ENCODE results near the gene SDC3.

SDC3 gene

GRCh38 chr1:30840904-30841598 is 67.5 kb downstream of the SDC3 start:
- in situ Hi-C loops (cut with MboI; ENCODE audit: low pct_unique_long_range_greater_than_20kb, low sequenced_read_pairs) = no loop called here
- DNase-seq = peak; percentile 55

GRCh38 chr1:30839827-30840359 is 68.7 kb downstream of the SDC3 start:
- no peak for DNase-seq
- in situ Hi-C loops (cut with MboI; ENCODE audit: low pct_unique_long_range_greater_than_20kb, low sequenced_read_pairs) = no loop called here

- in situ Hi-C loops (cut with MboI; ENCODE audit: low pct_unique_long_range_greater_than_20kb, low sequenced_read_pairs) = no loop called here
Measured at GRCh38 chr1:30838996-30839395, 69.6 kb downstream of the SDC3 start.

GRCh38 chr1:30837653-30838052 is 70.9 kb downstream of the SDC3 start:
- in situ Hi-C loops (cut with MboI; ENCODE audit: low pct_unique_long_range_greater_than_20kb, low sequenced_read_pairs) = no loop called here
- no peak for DNase-seq

More at GRCh38 chr1:30838996-30839395, 69.6 kb downstream of the SDC3 start:
- no peak for DNase-seq

GRCh38 chr1:30834253-30834652 is 74.3 kb downstream of the SDC3 start:
- in situ Hi-C loops (cut with MboI; ENCODE audit: low pct_unique_long_range_greater_than_20kb, low sequenced_read_pairs) = no loop called here
- DNase-seq = no peak

- in situ Hi-C loops (cut with MboI; ENCODE audit: low pct_unique_long_range_greater_than_20kb, low sequenced_read_pairs) = no loop called here
Measured at GRCh38 chr1:30830537-30830936, 78.0 kb downstream of the SDC3 start.

GRCh38 chr1:30829889-30830288 is 78.7 kb downstream of the SDC3 start:
- no peak for DNase-seq
- in situ Hi-C loops (cut with MboI; ENCODE audit: low pct_unique_long_range_greater_than_20kb, low sequenced_read_pairs) = no loop called here

More at GRCh38 chr1:30830537-30830936, 78.0 kb downstream of the SDC3 start:
- DNase-seq = no peak

GRCh38 chr1:30824736-30825429 is 83.7 kb downstream of the SDC3 start:
- DNase-seq = no peak
- in situ Hi-C loops (cut with MboI; ENCODE audit: low pct_unique_long_range_greater_than_20kb, low sequenced_read_pairs) = no loop called here

- DNase-seq = peak; percentile 94
- in situ Hi-C loops (cut with MboI; ENCODE audit: low pct_unique_long_range_greater_than_20kb, low sequenced_read_pairs) = no loop called here
Measured at GRCh38 chr1:30823969-30824735, 84.4 kb downstream of the SDC3 start.

- DNase-seq = no peak
- in situ Hi-C loops (cut with MboI; ENCODE audit: low pct_unique_long_range_greater_than_20kb, low sequenced_read_pairs) = no loop called here
Measured at GRCh38 chr1:30823627-30823968, 85.0 kb downstream of the SDC3 start.

- DNase-seq = peak; percentile 18
- in situ Hi-C loops (cut with MboI; ENCODE audit: low pct_unique_long_range_greater_than_20kb, low sequenced_read_pairs) = no loop called here
Measured at GRCh38 chr1:30822966-30823581, 85.5 kb downstream of the SDC3 start.

- no peak for DNase-seq
- in situ Hi-C loops (cut with MboI; ENCODE audit: low pct_unique_long_range_greater_than_20kb, low sequenced_read_pairs) = no loop called here
Measured at GRCh38 chr1:30822006-30822405, 86.6 kb downstream of the SDC3 start.

- in situ Hi-C loops (cut with MboI; ENCODE audit: low pct_unique_long_range_greater_than_20kb, low sequenced_read_pairs) = no loop called here
- no peak for DNase-seq
Measured at GRCh38 chr1:30820299-30820698, 88.3 kb downstream of the SDC3 start.
